Measurements from ENCODE around the gene OR51F2.
"Not testable (repeated sequence)": the region's sequence is repeated elsewhere in the genome, so short reads cannot be mapped to it uniquely, and the experiment has no call there.

Gene OR51F2

DNA sequence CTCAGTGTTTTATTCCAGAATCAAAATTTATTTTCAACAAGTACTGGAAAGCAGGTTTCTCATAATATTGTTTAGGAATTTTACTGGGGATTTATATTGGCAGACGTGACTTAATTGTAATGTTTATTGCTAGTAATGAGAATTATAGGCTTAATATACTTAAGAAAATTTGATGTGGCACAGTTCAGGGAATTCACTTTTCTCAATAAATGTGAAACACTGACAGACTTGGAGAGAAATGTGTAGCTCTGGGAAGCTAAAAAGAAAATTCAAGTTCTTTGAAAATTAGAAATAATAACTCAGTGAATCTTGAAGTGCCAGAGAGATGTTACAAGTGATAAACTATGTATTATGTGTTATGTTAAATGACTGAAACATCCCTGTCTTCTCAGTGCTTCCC, at the start of gene OR51F2:
TSS of gene OR51F2 (plus strand) at position 301 of the 400 bp plus-strand sequence. CDS start 101 bp downstream, outside the sequence.
- no peak for DNase-seq (ENCODE audit: low spot score)

GRCh38 chr11:4782454-4782853, 38.7 kb upstream of the OR51F2 start:
- DNase-seq (ENCODE audit: low spot score) = no peak

- no peak for DNase-seq (ENCODE audit: low spot score)
Observed at GRCh38 chr11:4797206-4797605, 23.9 kb upstream of the OR51F2 start.

DNA sequence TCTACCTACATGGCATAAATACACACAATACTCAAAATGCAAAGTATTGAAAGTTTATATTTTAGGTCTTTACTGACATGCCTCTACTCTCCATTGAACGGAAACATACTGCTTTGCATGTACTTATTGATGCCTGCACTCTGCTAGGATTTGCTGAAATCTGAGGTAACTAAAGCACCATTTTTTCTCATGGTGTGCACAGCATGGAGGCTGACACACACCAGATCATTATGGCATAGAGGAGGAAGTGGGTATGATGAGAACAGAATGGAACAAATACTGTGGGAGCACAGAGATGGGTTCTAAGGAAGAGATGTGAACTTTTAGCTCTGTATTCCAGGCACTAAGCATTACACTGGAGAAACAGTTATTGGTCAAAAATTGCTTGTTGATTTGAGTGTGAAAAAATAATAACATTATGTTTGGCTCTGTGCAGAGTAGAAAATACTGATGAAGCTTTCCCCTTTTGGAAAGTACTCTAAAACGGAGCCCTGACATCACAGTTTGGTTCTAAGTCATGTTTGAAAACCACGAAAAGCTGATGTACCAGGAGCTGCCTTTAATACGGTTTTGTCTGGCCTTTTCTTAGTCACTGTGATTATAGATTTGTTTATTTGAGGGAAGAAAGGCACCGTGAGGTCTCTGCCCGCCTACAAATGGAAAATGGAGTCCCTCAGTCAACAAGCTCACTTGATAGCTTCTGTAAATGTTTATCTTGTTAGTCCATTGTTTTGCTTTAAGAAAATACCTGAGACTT, 22.5 kb upstream of the OR51F2 start:
- no peak for DNase-seq (ENCODE audit: low spot score)

GRCh38 chr11:4801316-4801715, 19.8 kb upstream of the OR51F2 start:
- not testable (repeated sequence) for DNase-seq (ENCODE audit: low spot score)

DNA sequence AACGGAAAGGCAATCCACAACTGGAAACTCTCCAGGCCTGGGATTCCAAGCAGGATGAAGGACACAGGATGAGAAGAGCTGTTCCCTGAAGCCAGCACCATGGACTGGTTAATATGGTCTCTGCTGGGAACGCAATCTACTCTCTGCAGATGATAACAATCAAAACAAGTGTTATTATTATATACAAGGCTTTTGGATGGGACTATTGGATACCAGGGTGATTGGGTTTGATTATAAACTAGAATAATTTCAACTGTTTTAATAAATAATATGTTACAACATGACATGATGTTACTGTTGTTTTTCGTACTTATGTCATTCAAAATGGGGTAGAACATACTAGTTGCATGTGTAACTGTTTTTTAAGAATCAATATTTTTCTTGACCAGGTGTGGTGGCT, 16.8 kb upstream of the OR51F2 start, which contains the start of gene OR52R1:
TSS of gene OR52R1 (minus strand) at position 101 of the 400 bp plus-strand sequence. CDS start at position 101, 0 bp downstream.
- no peak for DNase-seq (ENCODE audit: low spot score)

DNA sequence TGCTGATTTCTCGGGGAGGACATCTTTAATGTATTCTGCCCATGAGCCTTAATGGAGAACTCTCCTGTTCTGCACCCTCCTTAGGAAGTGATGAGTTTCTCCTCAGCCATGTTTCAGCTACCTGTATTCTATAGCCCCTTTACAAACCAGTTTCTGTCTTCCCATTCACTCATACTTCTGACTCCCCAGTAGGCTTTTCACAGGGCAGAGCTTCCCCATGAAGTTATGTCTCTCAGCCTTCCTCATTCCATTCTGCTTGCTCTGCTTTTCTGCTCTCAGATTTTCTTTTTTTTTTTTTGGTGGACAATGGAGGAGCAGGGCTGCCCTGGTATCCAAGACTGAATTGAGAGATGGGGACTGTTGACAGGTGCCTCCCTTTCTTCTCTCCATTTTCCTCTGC, 12.6 kb upstream of the OR51F2 start:
- DNase-seq (ENCODE audit: low spot score) = no peak

GRCh38 chr11:4809246-4809645, 11.9 kb upstream of the OR51F2 start:
- no peak for DNase-seq (ENCODE audit: low spot score)

- no peak for DNase-seq (ENCODE audit: low spot score)
Observed at GRCh38 chr11:4825132-4825531, 4.0 kb downstream of the OR51F2 start.

- DNase-seq (ENCODE audit: low spot score) = peak; percentile 5
Observed at GRCh38 chr11:4826425-4826824, 5.3 kb downstream of the OR51F2 start.

DNA sequence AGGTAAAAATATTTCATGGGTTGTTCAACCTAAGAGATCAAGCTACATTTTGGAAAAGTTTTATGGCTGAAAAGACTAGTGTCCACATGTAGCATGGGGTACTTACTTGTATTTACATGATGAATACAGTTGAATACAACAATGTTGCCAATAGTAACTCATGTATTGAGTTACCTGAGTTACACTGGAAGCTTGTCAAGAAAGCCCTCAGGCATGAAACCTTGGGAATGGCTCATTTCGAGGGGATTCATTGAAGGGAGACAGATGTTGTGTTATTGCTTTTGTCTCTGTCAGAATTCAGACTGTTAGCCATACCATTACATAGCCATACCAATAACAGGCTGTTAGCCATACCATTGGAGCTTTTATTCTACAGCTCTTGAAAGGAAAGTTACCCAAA, 9.2 kb downstream of the OR51F2 start:
- DNase-seq (ENCODE audit: low spot score) = no peak

DNA sequence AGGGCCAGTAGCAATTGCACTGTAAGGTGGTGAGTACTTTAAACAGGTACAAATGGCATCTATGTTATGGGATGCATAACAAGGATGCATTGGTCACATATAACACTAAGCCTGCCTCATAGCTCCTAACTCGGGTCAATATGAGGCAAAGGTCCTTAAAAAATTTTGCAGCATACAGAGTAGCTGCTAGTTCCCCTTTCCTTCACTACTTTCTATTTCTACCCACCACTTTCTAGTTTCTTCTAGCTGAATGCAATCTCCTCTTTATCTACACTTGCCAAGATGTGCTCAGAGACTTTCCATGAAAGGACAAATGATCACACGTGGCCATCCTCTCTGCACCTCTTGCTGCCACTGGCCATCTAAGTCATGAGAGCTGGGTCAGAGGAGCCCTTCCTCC, 9.8 kb downstream of the OR51F2 start:
- no peak for DNase-seq (ENCODE audit: low spot score)

DNA sequence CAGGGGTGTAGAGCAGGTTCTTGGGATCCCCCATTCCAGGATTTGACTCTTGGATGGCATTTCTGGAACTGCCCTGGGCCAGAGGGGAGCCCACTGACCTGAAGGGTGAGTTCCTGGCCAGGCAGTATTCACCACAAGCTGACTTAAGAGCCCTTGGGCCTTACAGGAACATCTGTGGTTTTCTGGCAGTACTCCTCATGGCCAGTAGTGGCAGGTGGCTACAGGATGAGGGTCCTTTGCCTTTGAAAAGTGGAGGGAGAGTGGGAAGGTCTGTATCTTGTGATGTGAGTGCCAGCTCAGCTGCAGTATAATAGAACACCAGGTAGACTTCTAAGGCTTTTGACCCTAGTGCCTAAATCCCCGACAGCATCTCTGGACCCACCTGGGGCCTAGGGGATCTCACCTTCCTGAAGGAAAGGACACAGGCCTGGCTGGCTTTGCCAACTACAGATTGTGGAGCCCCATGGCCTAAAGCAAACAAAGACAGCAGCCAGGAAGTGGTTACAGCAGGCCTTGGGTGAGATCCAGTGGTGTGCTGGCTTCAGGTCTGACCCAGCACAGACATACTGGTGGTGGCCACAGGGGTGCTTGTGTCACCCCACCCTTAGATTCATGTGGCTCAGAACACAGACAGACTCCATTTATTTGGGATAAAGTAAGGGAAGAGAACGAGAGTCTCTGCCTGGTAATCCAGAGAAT, 18.9 kb downstream of the OR51F2 start:
- DNase-seq (ENCODE audit: low spot score) = no peak

DNA sequence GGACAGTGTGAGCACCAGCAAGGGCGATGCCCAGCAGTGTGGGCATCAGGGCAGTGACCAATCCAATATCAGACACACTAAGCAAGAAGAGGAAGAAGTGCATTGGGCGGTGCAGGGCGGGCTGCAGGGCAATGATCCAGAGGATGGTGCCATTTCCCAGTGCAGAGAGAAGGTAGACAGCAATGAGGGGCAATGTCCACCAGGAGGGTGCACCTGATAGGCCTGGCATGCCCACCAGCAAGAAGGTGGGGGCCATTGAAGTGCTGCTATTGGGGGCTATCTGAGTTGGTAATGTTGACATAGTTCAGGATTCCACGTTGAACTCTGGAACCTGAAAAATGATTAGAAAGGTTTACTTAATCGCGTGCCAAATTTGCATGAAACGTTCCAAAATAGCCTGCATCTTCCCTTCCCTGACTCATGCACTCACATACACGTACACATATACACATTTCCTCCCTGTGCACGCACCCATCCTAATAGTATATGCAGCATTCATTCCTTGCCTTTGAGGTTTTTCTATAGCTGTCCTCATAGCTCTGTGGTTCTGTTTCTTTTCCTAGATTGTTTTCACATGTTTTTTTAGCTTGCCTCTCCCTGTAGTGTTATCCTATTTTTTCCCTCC, 27.9 kb downstream of the OR51F2 start, which contains the start of gene OR51S1:
TSS of gene OR51S1 (minus strand) at position 301 of the 625 bp plus-strand sequence. CDS start at position 301, 0 bp downstream.
- DNase-seq (ENCODE audit: low spot score) = no peak

GRCh38 chr11:4851033-4851432, 29.9 kb downstream of the OR51F2 start:
- DNase-seq (ENCODE audit: low spot score) = no peak

DNA sequence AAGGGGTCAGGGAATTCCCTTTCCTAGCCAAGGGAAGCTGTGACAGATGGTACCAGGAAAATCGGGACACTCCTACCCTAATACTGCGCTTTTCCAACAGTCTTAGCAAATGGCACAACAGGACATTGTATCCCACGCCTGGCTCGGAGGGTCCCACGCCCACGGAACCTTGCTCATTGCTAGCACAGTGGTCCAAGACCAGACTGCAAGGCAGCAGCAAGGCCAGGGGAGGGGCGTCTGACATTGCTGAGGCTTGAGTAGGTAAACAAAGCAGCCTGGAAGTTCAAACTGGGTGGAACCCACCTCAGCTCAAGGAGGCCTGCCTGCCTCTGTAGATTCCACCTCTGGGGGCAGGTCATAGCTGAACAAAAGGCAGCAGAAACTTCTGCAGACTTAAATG, 33.2 kb downstream of the OR51F2 start:
- DNase-seq (ENCODE audit: low spot score) = not testable (repeated sequence)

- no peak for DNase-seq (ENCODE audit: low spot score)
Observed at GRCh38 chr11:4862447-4863236, 41.5 kb downstream of the OR51F2 start.

- DNase-seq (ENCODE audit: low spot score) = no peak
Observed at GRCh38 chr11:4863876-4864275, 42.8 kb downstream of the OR51F2 start.

DNA sequence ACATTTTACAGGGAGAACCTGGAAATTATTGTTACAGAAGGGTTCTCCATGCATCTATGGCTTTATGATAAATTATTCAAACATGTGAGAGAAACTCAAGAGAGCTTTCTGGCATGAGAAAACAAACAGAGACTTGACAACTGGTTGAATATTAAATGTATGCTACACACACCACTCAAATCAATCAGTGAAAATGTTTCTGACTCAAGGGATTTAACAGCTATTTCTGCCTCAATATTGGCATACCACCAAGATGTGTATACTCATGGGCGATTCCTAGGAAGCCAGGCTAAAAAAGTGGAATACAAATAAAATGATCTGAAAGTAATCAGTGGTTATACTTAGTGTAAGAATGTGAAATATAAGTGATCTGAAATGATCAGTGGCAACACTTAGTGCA, 44.7 kb downstream of the OR51F2 start:
- no peak for DNase-seq (ENCODE audit: low spot score)
